ENCODE results near the gene VMP1.
"Not testable (repeated sequence)": the region's sequence is repeated elsewhere in the genome, so short reads cannot be mapped to it uniquely, and the experiment has no call there.

VMP1 gene

DNA sequence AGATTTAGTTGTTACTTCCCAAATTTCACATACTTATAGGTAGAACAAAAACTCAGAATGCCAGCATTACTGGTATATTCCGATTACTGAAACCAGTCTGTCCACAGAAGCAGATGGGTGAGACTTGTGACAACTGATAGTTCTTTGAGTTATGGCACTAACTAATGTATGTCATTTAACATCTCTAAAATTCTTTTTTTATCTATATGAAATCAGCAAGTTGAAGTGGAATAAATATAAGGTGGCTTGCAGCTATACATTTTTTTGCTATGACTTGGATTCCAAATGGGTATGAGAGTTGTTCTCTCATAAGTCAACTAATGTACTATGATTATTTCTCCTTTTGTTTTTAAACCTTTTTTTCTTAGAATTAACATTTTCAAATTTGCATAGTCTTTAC, 69.1 kb downstream of the VMP1 start:
- no peak for DNase-seq

DNA sequence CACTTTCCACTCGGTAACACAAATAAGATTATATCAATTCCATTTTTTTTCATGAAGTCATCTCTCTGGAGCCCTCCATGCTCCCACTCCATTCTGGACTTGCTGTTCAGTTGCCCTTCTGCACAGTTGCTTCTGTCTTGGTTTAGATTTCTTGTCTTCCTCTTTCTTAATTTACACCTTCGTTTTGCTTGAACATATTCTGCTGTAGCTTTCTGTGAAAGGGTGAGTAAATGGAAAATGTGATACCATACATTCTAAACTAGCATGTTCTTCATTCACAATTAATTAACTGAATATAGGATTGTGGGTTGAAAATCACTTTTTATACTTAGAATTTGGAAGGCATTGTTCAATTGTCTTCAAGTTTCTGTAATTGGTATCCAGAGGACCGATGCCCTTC, 69.6 kb downstream of the VMP1 start:
- no peak for DNase-seq

DNA sequence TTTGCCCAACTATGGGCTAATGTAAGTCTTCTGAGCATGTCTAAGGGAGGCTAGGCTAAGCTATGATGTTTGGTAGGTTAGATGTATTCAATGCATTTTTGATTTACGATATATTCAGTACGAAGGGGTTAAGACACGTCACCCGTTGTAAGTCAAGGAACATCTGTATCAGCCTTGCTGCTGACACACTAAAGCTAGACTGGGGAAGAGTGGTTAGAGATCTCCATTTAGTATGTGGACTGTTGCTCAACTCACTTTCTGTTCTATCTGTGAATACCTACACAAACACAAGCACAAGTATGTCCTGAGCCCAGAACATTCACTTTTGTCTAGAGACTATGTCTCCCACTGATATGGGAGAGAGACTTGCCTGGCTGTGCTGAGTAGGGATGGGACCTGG, 71.5 kb downstream of the VMP1 start:
- DNase-seq, result no peak

DNA sequence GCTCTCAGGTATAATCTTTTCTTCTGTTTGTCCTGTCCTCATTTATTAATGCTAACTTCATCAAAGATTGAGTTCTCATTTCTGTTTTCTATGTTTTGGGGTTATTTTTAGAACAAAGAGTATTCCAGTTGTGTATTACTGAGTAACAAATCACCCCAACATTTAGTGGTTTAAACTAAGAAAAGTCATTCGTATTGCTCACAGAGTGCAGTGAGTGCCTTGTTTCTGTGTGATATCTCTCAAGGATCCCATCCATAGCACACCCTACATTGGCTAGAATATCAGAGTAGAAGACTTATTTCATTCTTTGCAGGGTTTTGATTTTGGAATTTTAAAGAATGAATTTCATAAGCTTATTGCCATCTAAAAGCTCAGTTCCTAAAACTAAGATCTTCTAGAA, 72.1 kb downstream of the VMP1 start:
- DNase-seq, result no peak

DNA sequence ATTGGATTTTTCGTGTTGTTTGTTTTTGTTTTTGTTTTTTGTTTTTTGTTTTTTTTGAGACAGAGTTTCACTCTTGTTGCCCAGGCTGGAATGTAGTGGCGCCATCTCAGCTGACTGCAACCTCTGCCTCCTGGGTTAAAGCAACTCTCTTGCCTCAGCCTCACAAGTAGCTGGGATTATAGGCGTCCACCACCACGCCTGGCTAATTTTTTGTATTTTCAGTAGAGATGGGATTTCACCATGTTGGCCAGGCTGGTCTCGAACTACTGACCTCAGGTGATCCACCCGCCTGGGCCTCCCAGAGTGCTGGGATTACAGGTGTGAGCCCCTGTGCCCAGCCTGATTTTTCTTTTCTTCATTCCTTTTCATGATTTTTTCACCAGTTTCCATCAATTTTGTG, 73.1 kb downstream of the VMP1 start:
- DNase-seq, result not testable (repeated sequence)

DNA sequence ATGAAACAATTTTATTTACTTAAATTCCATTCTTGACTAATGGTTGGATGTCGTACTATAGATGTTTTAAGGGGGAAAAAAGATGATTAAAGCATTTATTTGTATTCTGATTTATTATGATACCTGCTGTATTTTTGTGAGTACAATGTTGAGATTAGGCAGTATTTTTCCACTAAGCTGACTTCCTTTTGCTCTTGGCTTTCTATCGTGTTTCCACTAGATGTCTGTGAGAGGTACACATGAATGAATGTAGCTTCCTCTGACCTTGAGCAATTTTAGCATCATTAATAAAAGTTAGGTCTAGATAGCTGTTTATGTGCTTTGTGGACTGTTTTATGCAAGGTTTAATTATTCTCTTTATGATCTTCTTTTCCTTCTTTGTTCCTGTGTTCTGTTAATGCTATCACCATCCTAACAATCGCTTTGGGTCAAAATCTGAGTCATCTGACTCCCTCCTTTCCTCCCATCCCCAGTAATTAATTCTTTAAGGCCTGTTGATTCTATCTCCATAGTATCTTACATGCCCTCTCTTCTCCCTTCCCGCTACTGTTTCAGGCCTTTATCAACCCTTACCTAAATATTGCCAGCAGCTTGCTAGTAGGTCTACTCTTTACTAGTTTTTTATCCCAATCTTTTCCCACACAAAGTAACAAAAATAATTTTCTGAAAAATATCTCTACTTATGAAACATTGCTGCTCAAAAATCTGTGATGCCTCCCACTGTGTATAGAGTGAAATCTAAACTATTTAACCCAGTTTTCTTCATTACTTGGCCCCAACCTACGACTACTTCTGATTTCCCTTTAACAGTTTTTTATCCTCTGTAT, 76.0 kb downstream of the VMP1 start:
- DNase-seq, result peak in 1 of 51 donors; percentile 6

DNA sequence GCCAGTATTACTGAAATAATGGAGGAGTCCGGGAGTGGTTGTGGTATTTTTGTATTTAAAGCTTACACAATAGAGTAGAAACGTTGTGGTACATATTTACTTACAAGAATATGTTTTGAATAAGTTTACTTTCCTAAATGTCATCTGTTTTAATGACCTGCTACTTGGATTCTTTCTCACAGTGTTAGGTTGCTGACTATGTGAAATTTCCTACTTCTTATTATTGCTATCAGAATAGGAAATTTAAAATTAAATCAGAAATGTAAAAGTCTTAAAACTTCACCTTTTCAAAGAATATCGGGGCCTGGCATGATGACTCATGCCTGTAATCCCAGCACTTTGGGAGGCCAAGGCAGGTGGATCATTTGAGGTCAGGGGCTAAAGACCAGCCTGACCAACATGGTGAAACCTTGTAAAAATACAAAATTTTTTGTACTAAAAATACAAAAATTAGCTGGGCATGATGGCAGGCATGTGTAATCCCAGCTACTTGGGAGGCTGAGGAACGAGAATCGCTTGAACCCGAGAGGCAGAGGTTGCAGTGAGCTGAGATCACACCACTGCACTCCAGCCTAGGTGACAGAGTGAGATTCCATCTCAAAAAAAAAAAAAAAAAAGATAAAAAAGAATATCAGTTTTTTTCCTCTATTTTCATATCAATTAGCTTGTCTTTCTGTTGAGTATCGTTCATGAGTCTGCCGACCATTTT, 77.8 kb downstream of the VMP1 start:
- no peak for DNase-seq

DNA sequence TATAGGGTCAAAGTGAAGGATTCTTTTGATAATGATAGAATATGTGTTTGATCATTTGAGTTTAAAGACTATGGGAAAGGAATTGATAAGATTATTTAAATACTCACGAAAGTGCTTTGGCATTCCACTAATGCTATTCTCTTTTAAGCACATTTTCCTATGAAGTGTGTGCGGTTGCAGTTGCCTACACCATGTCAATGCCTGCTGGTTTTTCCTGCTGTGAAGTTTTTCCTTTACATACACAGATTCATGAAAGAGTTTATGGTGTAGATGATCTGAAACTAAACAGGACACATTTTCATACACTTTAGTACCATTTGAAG, 78.7 kb downstream of the VMP1 start:
- no peak for DNase-seq

DNA sequence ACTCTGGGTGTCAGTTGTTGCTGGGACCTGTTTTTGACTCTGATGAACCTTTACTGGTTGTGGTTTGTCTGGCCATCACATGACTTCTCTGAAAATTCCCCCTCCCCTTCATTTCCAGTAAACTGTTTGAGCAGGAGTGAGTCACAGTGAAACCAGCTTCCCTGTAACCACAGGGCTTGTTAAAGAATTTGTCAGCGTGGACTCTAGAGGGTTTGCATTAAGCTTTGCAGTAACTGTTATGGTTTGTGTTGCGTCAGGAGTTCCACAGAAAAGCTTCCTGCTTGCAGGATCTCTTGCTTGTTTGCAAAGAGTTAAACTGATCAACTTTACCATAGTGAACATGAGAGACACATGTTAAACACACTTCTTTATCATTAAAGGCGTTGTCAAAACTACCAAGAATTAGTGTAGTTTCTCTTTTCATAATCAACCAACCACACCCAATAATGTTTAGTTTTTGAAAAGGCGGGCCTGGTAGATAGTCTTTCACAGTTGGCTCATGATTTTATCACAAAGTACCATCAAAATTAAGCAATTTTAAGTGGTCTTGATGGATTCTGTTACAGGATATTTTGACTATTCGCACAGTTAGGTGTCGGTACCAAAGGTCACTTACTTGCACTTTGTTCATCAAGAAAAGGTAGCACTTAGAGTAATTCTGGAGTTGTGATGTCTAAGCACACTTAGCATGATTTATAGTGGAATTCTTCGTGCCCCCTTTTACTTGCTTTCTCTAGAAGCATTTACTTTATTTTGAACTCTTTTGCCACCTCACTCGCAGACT, 79.3 kb downstream of the VMP1 start:
- peak in 21 of 51 donors; percentile 1 to 43 (median 19) for DNase-seq

DNA sequence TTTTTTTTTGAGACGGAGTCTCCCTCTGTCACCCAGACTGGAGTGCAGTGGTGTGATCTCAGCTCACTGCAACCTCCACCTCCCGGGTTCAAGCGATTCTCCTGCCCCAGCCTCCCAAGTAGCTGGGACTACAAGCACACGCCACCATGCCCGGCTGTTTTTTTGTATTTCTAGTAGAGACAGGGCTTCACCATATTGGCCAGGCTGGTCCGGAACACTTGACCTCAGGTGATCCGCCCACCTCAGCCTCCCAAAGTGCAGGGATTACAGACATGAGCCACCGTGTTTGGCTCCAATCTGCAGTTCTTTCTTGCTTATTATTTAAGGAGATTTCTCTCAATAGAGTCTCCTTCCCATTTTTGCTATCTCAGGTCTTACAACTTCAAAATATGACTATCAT, 82.4 kb downstream of the VMP1 start:
- not testable (repeated sequence) for DNase-seq

DNA sequence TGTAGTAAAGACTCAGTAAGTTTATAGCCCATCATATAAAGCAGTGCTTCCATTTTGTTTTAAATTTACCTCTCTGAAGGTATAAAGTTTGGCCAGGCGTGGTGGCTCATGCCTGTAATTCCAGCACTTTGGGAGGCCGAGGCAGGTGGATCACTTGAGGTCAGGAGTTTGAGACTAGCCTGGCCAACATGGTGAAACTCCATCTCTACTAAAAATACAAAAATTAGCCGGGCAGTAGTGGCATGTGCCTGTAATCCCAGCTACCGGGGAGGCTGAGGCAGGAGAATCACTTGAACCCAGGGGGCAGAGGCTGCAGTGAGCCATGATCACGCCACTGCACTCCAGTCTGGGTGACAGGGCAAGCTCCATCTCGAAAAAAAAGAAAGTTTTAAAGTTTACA, 83.0 kb downstream of the VMP1 start:
- DNase-seq, result not testable (repeated sequence)

DNA sequence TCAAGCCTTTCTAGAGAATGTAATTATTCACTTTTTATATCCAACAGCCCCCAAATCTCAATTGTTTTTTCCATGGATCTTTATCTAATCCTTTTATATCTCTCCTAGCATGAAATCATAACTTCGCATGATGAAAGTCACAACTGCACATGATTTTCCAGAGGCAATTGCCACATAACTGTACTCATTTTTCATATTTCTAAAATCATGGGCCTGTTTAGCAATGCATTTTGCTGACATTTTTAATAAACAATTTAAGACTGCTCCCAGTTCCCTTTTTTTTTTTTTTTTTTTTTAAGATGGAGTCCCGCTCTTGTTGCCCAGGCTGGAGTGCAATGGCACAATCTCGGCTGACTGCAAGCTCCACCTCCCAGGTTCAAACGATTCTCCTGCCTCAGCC, 83.5 kb downstream of the VMP1 start:
- DNase-seq, result no peak

DNA sequence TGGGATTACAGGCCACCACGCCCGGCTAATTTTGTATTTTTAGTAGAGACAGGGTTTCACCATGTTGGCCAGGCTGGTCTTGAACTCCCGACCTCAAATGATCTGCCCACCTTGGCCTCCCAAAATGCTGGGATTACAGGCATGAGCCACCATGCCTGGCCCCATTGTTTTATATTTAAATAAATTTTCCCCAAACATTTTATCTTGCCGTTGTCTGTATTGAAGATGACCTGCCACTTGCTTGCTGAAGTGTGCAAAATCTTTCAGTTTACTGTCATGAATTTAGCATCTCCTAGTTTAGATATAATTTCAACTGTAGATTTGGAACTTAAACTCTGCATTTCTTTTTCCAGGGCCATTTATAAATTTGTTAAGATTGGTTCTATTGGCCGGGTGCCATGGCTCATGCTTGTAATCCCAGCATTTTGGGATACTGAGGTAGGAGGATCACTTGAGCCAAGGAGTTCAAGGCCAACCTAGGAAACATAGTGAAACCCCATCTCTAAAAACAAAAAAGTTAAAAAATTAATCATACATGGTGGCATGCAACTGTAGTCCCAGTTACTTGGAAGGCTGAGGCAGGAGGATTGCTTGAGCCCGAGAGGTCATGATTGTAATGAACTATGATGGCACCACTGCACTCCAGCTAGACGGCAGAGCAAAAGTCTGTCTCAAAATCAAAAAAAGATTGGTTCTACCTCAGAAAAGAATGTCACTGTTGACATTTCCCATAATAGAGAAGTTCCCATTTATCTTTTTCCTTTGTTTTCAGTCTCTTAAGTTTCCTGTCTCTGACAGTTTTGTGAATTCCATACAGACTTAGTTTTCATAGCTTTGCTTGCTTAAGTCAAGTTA, 84.4 kb downstream of the VMP1 start:
- DNase-seq, result no peak

DNA sequence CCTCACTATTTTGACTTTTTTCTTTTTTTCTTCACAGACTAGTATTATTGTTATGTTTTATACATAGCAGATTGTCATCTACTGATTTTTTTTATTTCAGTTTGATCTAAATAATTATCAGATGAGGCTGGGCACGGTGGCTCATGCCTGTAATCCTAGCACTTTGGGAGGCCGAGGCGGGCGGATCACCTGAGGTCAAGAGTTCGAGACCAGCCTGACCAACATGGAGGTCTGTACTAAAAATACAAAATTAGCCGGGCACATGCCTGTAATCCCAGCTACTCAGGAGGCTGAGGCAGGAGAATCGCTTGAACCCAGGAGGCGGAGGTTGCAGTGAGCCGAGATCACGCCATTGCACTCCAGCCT, 85.0 kb downstream of the VMP1 start:
- not testable (repeated sequence) for DNase-seq

DNA sequence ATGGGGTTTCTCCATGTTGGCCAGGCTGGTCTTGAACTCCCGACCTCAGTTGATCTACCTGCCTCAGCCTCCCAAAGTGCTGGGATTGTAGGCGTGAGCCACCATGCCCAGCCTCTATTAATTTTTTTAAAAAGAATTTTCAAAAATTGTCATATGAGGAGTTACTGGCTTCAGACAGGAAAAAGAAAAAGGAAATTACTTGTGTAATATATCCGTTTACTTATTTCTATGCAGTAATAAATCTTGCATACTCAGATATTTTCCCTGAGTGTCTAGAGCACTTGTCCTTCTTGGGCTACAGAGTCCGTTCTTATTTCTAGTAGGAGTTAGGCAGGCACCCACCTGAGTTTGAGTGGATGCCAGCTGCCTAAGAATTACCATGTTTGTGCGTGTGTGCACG, 85.8 kb downstream of the VMP1 start:
- DNase-seq, result no peak

DNA sequence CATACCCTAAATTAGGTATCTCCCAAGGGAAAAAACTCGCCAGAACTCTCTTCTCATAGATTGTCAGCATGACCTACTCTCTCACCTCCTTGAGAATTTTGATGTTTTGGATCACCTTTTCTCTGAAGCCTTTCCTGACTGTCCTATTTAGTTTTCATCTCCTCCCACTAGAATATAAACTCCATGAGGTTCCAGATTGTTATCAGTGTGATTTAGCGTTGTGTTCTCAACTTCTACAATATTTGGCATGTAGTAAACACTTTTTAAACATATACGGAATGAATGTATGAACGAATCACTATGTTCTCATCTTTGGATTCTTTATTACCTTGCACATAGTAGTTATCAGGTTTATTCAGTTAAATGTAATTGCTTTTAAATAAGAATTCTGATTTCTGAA, 88.7 kb downstream of the VMP1 start:
- DNase-seq, result no peak

DNA sequence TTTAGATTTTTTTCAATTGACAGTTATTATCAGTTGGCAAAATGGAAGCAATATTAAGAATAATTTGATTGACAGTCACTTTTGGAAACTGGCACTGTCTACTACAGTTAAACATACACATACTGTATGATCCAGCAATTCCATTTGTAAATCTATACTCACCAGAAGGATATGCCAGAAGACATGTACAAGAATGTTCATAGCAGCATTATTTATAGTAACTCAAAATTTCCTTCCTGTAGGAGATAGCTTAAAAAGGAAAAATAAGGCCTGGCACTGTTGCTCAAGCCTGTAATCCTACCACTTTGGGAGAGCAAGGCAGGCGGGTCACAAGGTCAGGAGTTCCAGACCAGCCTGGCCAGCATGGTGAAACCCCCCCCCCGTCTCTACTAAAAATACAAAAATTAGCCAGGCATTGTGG, 89.3 kb downstream of the VMP1 start:
- DNase-seq, result no peak

DNA sequence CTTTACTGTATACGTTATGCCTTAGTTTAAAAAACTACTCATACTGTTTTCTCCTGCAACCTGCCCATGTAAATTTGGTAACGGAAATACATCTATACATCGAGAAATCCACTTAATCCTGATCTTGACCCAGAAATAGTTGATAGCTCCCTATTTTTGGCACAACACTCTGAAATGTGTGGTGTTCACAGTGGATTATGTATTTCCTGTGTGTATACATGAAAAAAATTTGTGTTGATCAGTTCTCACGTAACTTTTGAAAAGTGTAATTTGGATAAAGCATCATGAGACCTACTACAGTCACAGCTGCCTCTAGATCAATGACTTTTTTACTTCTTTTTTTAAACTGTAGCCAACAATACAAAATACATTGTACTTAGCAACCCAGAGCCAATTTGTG, 90.7 kb downstream of the VMP1 start:
- DNase-seq, result no peak

DNA sequence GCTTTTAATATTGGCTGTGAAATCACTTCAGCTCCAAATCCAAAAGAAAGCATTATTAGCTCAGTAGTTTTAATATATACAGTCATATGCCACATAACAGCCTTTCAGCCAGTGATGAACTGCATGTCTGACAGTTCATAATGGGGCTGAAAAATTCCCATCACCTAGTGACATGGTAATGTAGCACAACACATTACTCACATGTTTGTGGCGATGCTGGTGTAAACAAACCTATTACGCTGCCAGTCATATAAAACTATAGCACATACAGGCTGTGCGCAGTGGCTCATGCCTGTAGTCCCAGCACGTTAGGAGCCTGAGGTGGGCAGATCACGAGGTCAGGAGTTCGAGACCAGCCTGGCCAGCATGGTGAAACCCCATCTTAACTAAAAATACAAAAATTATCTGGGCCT, 93.1 kb downstream of the VMP1 start:
- no peak for DNase-seq

DNA sequence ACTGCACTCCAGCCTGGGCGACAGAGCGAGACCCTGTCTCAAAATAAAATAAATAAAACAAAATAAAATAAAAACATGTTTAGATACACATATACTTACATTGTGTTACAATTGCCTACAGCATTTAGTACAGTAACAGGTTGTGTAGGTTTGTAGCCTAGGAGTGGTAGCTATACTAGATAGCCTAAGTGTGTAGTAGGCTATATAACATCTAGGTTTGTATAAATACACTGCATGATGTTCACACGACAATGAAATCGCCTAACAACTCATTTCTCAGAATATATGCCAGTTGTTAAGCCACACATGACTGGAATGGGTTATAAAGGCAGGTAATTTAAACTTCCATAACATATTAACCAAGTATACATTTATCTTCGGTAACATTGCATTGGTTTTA, 94.7 kb downstream of the VMP1 start:
- DNase-seq, result no peak

DNA sequence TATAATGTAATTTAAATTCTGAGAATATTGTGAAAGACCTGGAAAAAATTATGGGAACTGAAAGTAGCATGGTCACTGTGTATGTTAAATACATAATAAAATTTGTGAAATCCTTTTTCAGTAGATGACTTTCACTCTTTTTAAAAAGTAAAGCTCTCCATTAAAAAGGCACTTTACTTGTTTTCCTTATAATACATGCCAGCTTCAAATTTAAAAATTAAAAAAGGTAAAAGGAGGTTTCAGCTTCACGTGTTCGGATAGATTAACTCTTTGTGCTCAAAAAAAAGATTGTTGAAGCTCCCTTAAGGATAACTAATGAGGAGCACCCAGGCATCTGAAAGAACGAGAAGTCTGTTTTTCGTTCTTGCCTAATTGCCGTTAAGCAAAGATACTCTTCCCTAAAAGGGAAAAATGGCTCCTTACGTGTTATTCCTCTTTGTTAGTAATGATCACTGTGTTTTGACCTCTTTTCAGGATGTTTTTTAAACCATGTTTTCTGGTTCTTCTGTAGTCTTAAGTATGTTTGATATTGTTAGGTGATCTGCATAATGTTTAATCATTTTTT, 97.5 kb downstream of the VMP1 start:
- DNase-seq, result no peak
